Measurements from ENCODE around the gene BCL11B.
A peak's percentile ranks its signal among the peaks of the same experiment; 100 is the strongest.

The BCL11B gene

DNA sequence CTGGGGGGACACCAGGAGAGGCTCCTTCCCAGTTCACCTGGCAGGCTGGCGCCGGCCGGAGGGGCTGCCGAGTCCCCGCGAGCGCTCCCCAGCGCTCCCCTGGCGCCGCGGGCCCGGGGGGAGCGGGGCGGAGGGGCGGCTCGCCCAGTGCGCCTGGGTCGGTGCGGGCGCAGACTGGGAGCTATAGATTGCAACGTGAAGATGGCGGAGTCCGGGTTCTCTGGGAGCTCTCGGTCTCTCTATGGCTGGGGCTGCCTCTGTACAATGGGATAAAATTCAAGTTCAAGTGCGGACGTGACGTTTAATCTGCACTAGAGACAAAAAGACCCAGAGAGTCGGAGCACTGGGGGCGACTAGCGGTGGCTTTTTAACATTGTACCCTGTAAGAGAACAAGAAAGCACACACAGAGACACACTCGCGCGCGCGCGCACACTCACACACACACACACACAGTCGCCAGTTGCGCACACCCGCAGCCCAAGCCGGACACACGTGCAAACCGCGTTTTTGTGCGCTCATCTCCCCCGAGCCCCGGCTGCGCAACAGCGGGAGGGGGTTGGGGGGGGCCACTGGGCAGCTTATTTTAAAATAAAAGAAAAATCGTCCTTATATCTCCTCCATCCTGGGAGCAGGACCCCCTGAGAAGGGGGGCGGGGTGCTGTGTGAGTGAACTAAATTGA, at the start of gene BCL11B:
TSS of gene BCL11B (minus strand) at position 247 of the 681 bp plus-strand sequence. CDS start 979 bp downstream, outside the sequence.
- peak within 1 kb of the TSS; percentile 46 for H3K4me3 ChIP-seq (ENCODE audit: low read depth, low read length)
- TF ChIP-seq, protein P1, sequence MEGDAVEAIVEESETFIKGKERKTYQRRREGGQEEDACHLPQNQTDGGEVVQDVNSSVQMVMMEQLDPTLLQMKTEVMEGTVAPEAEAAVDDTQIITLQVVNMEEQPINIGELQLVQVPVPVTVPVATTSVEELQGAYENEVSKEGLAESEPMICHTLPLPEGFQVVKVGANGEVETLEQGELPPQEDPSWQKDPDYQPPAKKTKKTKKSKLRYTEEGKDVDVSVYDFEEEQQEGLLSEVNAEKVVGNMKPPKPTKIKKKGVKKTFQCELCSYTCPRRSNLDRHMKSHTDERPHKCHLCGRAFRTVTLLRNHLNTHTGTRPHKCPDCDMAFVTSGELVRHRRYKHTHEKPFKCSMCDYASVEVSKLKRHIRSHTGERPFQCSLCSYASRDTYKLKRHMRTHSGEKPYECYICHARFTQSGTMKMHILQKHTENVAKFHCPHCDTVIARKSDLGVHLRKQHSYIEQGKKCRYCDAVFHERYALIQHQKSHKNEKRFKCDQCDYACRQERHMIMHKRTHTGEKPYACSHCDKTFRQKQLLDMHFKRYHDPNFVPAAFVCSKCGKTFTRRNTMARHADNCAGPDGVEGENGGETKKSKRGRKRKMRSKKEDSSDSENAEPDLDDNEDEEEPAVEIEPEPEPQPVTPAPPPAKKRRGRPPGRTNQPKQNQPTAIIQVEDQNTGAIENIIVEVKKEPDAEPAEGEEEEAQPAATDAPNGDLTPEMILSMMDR (IDR thresholded peaks at IDR 0.05; ENCODE audit: low read depth, low read length): peak; percentile 58
- in situ Hi-C loops (cut with HindIII; ENCODE audit: low sequenced_read_pairs): no loop called here
- peak; percentile 84 for DNase-seq (ENCODE audit: low read depth, low spot score)

DNA sequence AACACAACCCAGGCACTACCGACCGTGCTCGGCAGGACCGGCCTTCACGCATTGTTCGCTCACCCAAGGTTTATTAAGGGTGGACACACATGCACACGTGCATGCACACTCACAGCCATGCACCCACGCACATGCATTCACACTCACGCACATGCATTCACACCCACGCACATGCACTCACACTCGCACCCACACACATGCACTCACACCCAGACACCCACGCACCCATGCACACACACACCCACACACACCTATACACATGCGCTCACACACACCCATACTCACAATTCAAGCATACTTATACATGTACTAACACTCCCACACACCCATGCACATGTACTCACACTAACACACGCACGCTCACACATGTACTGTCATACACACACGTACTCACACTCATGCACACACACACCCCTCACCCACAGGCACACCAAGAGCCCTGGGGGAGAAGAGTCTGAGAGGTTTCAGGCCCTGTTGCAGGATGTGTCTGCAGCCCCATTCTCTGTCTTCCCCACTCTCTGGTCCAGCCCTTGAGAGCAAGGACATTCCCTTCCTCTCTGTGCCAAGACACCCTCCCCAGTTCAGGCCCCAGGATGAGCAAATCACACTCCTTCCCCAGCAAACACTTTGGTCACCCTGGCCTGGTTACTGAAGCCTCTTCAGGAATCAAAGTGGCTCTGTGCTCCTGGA, 49.4 kb upstream of the BCL11B start:
- TF ChIP-seq, protein P1 (IDR thresholded peaks at IDR 0.05; ENCODE audit: low read depth, low read length): no peak
- no peak for DNase-seq (ENCODE audit: low read depth, low spot score)
- in situ Hi-C loops (cut with HindIII; ENCODE audit: low sequenced_read_pairs): no loop called here
- H3K4me3 ChIP-seq (ENCODE audit: low read depth, low read length): no peak overlapping the region

DNA sequence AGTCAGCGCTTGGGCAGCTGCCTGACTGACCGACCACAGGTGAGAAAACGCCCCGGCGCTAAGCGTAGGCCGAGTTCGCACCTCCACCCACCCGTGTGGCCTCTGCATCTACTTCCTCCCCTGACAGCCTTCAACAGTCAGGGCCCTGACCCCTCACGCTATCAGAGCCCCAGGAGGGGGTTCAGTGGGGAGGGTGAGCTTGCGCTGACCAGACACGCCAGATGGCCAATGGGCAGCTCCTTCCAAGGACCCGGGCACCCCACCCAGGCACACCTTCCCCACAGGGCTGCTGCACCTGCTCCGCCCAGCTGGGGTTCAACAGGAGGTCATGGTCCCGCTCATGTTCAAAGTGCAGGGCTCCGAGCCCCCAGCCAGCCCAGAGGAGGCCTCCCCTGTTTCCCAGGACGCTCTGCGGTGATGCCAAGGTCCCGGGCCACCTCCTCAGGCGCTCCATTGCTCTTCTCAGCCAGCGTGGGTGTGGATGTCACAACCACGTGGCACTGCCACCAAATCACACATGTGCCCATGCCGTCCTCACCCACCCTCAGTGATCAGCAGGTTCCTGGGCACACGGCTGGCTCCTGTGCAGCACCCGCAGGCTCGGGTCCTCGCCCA, 48.7 kb upstream of the BCL11B start:
- TF ChIP-seq, protein P1 (IDR thresholded peaks at IDR 0.05; ENCODE audit: low read depth, low read length): no peak
- DNase-seq (ENCODE audit: low read depth, low spot score): no peak
- no peak overlapping the region for H3K4me3 ChIP-seq (ENCODE audit: low read depth, low read length)
- in situ Hi-C loops (cut with HindIII; ENCODE audit: low sequenced_read_pairs): no loop called here

DNA sequence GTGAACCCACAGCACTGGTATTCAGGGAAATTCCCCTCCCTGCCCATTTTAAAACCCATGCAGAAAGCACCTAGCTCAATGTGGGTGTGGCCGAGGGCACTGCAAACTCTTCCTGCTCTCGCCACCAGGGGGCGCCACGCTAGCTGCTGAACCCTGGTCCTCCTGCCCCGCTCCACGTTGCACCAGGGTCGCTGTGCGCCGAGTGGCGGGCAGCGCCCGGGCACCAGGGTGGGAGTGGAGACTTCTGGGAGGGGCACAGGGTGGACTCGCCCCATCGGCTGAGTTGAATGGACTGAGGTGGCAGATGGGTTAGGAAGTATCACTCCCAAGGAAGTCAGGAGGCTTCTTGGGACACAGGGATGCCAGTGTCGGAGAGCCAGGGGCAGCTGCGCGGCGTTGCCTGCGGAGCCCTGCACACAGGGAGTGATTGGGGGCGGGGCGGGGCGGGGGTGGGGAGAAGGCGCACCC, 48.1 kb upstream of the BCL11B start:
- in situ Hi-C loops (cut with HindIII; ENCODE audit: low sequenced_read_pairs): no loop called here
- TF ChIP-seq, protein P1 (IDR thresholded peaks at IDR 0.05; ENCODE audit: low read depth, low read length): peak; percentile 83
- DNase-seq (ENCODE audit: low read depth, low spot score): peak; percentile 6
- H3K4me3 ChIP-seq (ENCODE audit: low read depth, low read length): no peak overlapping the region

DNA sequence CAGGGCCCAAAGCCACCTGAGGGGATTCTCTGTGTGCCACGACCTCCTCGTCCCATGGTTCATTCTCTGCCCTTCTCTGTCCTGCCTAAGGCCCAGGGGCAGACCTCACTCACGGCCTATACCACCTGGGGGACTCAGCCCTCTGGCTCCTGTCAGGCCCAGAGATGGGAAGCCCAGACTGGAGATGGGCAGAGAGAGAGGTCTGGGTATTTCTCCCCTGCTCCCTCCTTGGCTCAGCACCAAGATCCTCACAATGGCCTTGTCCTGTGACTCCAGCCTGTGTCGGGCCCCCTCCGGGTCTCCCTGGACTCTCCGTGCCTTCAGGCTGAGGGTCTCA, 46.9 kb upstream of the BCL11B start:
- in situ Hi-C loops (cut with HindIII; ENCODE audit: low sequenced_read_pairs): no loop called here
- no peak overlapping the region for H3K4me3 ChIP-seq (ENCODE audit: low read depth, low read length)
- TF ChIP-seq, protein P1 (IDR thresholded peaks at IDR 0.05; ENCODE audit: low read depth, low read length): no peak
- DNase-seq (ENCODE audit: low read depth, low spot score): no peak

DNA sequence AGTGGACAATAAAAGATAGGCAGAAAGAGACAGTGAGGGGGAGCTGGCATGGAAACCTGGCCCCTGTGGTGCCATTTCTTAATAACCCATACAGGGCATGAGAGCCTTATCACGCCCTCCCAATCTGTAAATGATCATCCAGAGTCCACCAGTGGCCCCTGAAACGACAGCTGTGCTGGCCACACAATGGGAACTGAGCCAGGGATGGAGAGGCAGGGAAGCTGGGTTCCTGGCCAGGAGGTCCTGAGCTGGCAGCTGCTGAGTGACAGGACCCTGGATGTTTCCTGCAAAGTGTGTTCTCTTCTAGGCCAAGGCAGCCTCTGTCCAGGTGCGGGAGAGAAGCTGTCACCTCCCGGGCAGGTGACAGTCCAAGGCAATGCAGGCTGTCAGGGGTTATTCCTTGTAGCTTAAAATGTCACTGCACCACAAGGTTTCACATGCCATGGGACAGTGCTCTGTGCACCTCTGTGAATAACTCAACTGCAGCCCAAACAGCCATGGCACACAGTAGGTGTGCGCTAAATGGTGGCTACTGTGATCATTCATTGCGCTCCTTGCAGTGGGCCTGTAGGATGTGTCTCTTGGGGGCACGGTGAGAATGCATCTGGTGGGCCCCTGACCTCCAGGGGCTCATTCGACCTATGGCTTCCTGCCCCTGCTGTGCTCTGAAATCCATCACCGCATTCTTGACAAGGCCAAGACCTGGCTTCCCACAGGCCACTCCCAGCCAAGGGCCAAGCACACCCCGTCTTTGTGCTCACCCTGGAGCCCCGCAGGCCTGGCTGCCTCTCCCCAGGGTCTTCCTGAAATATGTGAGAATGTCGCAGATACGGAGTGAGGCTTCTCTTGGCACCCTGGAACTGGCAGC, 46.3 kb upstream of the BCL11B start:
- DNase-seq (ENCODE audit: low read depth, low spot score): no peak
- TF ChIP-seq, protein P1 (IDR thresholded peaks at IDR 0.05; ENCODE audit: low read depth, low read length): no peak
- in situ Hi-C loops (cut with HindIII; ENCODE audit: low sequenced_read_pairs): no loop called here
- H3K4me3 ChIP-seq (ENCODE audit: low read depth, low read length): no peak overlapping the region

All from astrocyte of the spinal cord (primary cell).